ENCODE measurements around the gene SIRPA.

SIRPA gene

GRCh38 chr20:1894951-1895673 lies at the start of gene SIRPA:
Gene SIRPA (plus strand): TSS chr20:1895407. CDS start chr20:1895448, 41 bp downstream.
- DNase-seq, result no peak

GRCh38 chr20:1845701-1846100 lies 49.5 kb upstream of the SIRPA start:
- DNase-seq, result no peak

GRCh38 chr20:1846341-1846740 lies 48.9 kb upstream of the SIRPA start:
- DNase-seq, result no peak

- DNase-seq, result no peak
These were observed 48.3 kb upstream of the SIRPA start for GRCh38 chr20:1846876-1847275.

- DNase-seq, result no peak
These were observed 47.4 kb upstream of the SIRPA start for GRCh38 chr20:1847780-1848179.

- DNase-seq, result no peak
These were observed 46.8 kb upstream of the SIRPA start for GRCh38 chr20:1848373-1848772.

GRCh38 chr20:1851396-1851795 lies 43.8 kb upstream of the SIRPA start:
- DNase-seq, result no peak

GRCh38 chr20:1853473-1853872 lies 41.7 kb upstream of the SIRPA start:
- no peak for DNase-seq

GRCh38 chr20:1854246-1854645 lies 41.0 kb upstream of the SIRPA start:
- DNase-seq, result no peak

- DNase-seq, result no peak
These were observed 40.1 kb upstream of the SIRPA start for GRCh38 chr20:1855109-1855508.

- no peak for DNase-seq
These were observed 39.5 kb upstream of the SIRPA start for GRCh38 chr20:1855690-1856089.

GRCh38 chr20:1856424-1856823 lies 38.8 kb upstream of the SIRPA start:
- DNase-seq, result no peak

- DNase-seq, result no peak
These were observed 37.7 kb upstream of the SIRPA start for GRCh38 chr20:1857466-1857865.

GRCh38 chr20:1858871-1859270 lies 36.3 kb upstream of the SIRPA start:
- no peak for DNase-seq

- no peak for DNase-seq
These were observed 34.8 kb upstream of the SIRPA start for GRCh38 chr20:1860446-1860845.

GRCh38 chr20:1861347-1861976 lies 33.7 kb upstream of the SIRPA start:
- DNase-seq, result no peak

- DNase-seq, result no peak
These were observed 33.1 kb upstream of the SIRPA start for GRCh38 chr20:1861996-1862662.

- DNase-seq, result no peak
These were observed 32.5 kb upstream of the SIRPA start for GRCh38 chr20:1862663-1863053.

GRCh38 chr20:1863296-1863695 lies 31.9 kb upstream of the SIRPA start:
- DNase-seq, result no peak

- DNase-seq, result no peak
These were observed 28.4 kb upstream of the SIRPA start for GRCh38 chr20:1866834-1867233.

- DNase-seq, result no peak
These were observed 27.5 kb upstream of the SIRPA start for GRCh38 chr20:1867495-1868260.

GRCh38 chr20:1868856-1869255 lies 26.4 kb upstream of the SIRPA start:
- no peak for DNase-seq

GRCh38 chr20:1870323-1870722 lies 24.9 kb upstream of the SIRPA start:
- DNase-seq, result no peak

Data from NCI-H1694 treated with DMSO at 0.1 percent for 48 hours (cell line).